ENCODE measurements around the gene SRC. TPM values are rescaled to one million over a fixed set of nuclear protein-coding genes. Genes with fewer than 3 reads are reported as not detected.
A peak's percentile ranks its signal among the peaks of the same experiment; 100 is the strongest.

SRC gene
- total RNA-seq, 1 experiment from 2014 or later = 42.3 TPM

- Histone ChIP-seq H3K9me3 (ENCODE audit: control insufficient read depth in 1 of 2, insufficient read depth in 1 of 2, low read depth in 1 of 2, low read length in 2 of 2) (no peaks in the 10 kb centered on the region), H3K4me3 (replicated peaks in 1 of 2; ENCODE audit: low read depth in 1 of 2, low read length in 2 of 2) (no peak overlapping the region), H3K79me2 (ENCODE audit: insufficient read depth, low read length) (peaks cover 19% of the 10 kb centered on the region), H3K9ac (ENCODE audit: low read length) (no peak overlapping the region; the same call in 1 of the 2 replicates), H3K27me3 (ENCODE audit: insufficient read depth, low read length) (no peaks in the 10 kb centered on the region), H3K9me2 (ENCODE audit: insufficient read depth) (no peaks in the 10 kb centered on the region), H3K36me3 (ENCODE audit: control insufficient read depth in 1 of 2, insufficient read depth in 2 of 2, low read length in 2 of 2) (peaks cover 0 to 14% of the 10 kb centered on the region in 2 experiments; a peak in 2 of 4 replicates), H3K27ac (ENCODE audit: low read depth, low read length) (peak overlapping the region; percentile 56; the same call in 1 of the 2 replicates), H4K20me1 (ENCODE audit: insufficient read depth) (no peaks in the 10 kb centered on the region), H3K4me1 (ENCODE audit: control insufficient read depth in 1 of 2, insufficient read depth in 2 of 2, low read length in 2 of 2) (peaks cover 11 to 39% of the 10 kb centered on the region in 2 experiments), H2AFZ (ENCODE audit: low read depth, low read length, poor library complexity, severe bottlenecking) (no peak overlapping the region), H3K4me2 (ENCODE audit: low read length) (no peak overlapping the region)
- POLR2A ChIA-PET = no interaction called here
- CTCF ChIA-PET = interaction anchor here (0.8 to 1.3 kb wide), 2 partner anchors 103 to 115 kb away, joined by 3 to 6 read pairs; no protein-coding TSS in a partner anchor
- ATAC-seq (no peak), DNase-seq (ENCODE audit: low read depth, low spot score) (no peak)
- intact Hi-C loops (cut with micrococcal nuclease) = no loop called here
- RAD21 ChIA-PET (ENCODE audit: low non-redundant PET in 1 of 2, low total read pairs in 2 of 2, uncharacterized antibody in 2 of 2, unreplicated experiment in 2 of 2) = interaction anchor here in 1 of 2 experiments (1.0 kb wide), 1 partner anchor 103 kb away, joined by 3 read pairs; no protein-coding TSS in a partner anchor
- no peak for TF ChIP-seq CBX3 (IDR thresholded peaks at IDR 0.05; ENCODE audit: low read depth)
- no peak for TF ChIP-seq YY1 (IDR thresholded peaks at IDR 0.05; ENCODE audit: extremely low read depth, insufficient replicate concordance, low read depth, low read length)
- no peak for TF ChIP-seq TCF7L2 (IDR thresholded peaks at IDR 0.05; ENCODE audit: borderline replicate concordance, extremely low read depth, insufficient read depth, insufficient read length)
- no peak for TF ChIP-seq JUND (IDR thresholded peaks at IDR 0.05)
- BruUV-seq (replicated peaks) = TSS peak; percentile 14
Observed at GRCh38 chr20:37385176-37385575, 39.2 kb downstream of the SRC start.

- ChIA-PET CTCF (interaction anchor here (0.8 kb wide), 1 partner anchor 103 kb away, joined by 3 read pairs; no protein-coding TSS in a partner anchor), POLR2A (no interaction called here), RAD21 (ENCODE audit: low non-redundant PET in 1 of 2, low total read pairs in 2 of 2, uncharacterized antibody in 2 of 2, unreplicated experiment in 2 of 2) (no interaction called here)
- H3K27ac ChIP-seq (ENCODE audit: low read depth, low read length) = no peak overlapping the region
- H3K9ac ChIP-seq (ENCODE audit: low read length) = no peak overlapping the region
- peaks cover 0 to 14% of the 10 kb centered on the region in 2 experiments; a peak in 2 of 4 replicates for H3K36me3 ChIP-seq (ENCODE audit: control insufficient read depth in 1 of 2, insufficient read depth in 2 of 2, low read length in 2 of 2)
- intact Hi-C loops (cut with micrococcal nuclease) = no loop called here
- no peak overlapping the region for H3K4me3 ChIP-seq (replicated peaks in 1 of 2; ENCODE audit: low read depth in 1 of 2, low read length in 2 of 2)
- no peak overlapping the region for H3K4me2 ChIP-seq (ENCODE audit: low read length)
- H3K9me2 ChIP-seq (ENCODE audit: insufficient read depth) = no peaks in the 10 kb centered on the region
- no peak overlapping the region for H2AFZ ChIP-seq (ENCODE audit: low read depth, low read length, poor library complexity, severe bottlenecking)
- no peaks in the 10 kb centered on the region for H3K9me3 ChIP-seq (ENCODE audit: control insufficient read depth in 1 of 2, insufficient read depth in 1 of 2, low read depth in 1 of 2, low read length in 2 of 2)
- BruUV-seq (replicated peaks) = no TSS peak
- DNase-seq (ENCODE audit: low read depth, low spot score) (no peak), ATAC-seq (no peak)
- no peaks in the 10 kb centered on the region for H3K27me3 ChIP-seq (ENCODE audit: insufficient read depth, low read length)
- H3K4me1 ChIP-seq (ENCODE audit: control insufficient read depth in 1 of 2, insufficient read depth in 2 of 2, low read length in 2 of 2) = peaks cover 11 to 33% of the 10 kb centered on the region in 2 experiments
- H4K20me1 ChIP-seq (ENCODE audit: insufficient read depth) = no peaks in the 10 kb centered on the region
- peaks cover 16% of the 10 kb centered on the region for H3K79me2 ChIP-seq (ENCODE audit: insufficient read depth, low read length)
- TF ChIP-seq REST (IDR thresholded peaks at IDR 0.05; ENCODE audit: low read depth) (no peak), POLR2AphosphoS5 (IDR thresholded peaks at IDR 0.05; ENCODE audit: low read depth, low read length) (no peak), ZFX (IDR thresholded peaks at IDR 0.05) (no peak)
Observed at GRCh38 chr20:37385659-37386504, 39.9 kb downstream of the SRC start.

Data from HCT116 (cell line).